Duodenal mucosa (tissue), 2 donors: ENCODE results near the gene DCTN2.
"Not testable (repeated sequence)": the region's sequence is repeated elsewhere in the genome, so short reads cannot be mapped to it uniquely, and the experiment has no call there.

Source experiments
- H3K27ac ChIP-seq: one replicate; pipeline ENCODE4 v1.7.0; 2013; ENCODE audit warnings: low read depth, low read length
- H3K27me3 ChIP-seq, 2 donors: one replicate each; pipeline ENCODE4 v1.7.0; 2013; ENCODE audit warnings: low read length in 2 of 2, control low read depth in 1 of 2; ENCODE audit not compliant: insufficient read depth in 2 of 2, control insufficient read depth in 1 of 2
- H3K36me3 ChIP-seq, 2 donors: one replicate each; pipeline ENCODE4 v1.7.0; 2013; ENCODE audit warnings: low read length in 2 of 2, control low read depth in 1 of 2; ENCODE audit not compliant: insufficient read depth in 2 of 2, control insufficient read depth in 1 of 2
- H3K4me1 ChIP-seq, 2 donors: one replicate each; pipeline ENCODE4 v1.7.0; 2013; ENCODE audit warnings: low read length in 2 of 2, control low read depth in 1 of 2; ENCODE audit not compliant: insufficient read depth in 2 of 2, control insufficient read depth in 1 of 2
- H3K4me3 ChIP-seq, 2 donors: one replicate each; pipeline ENCODE4 v1.7.0; 2013; ENCODE audit warnings: low read length in 2 of 2, low read depth in 1 of 2
- H3K9ac ChIP-seq, 2 donors: one replicate each; pipeline ENCODE4 v1.7.0; 2013; ENCODE audit warnings: low read length in 2 of 2, low read depth in 1 of 2
- H3K9me3 ChIP-seq, 2 donors: one replicate each; pipeline ENCODE4 v1.7.0; 2013; ENCODE audit warnings: low read length in 2 of 2, control low read depth in 1 of 2; ENCODE audit not compliant: control insufficient read depth in 1 of 2

Gene DCTN2

GRCh38 chr12:57576613-57577160, 29.7 kb upstream of the DCTN2 start:
- Histone ChIP-seq H3K27me3 (no peaks in the 10 kb centered on the region), H3K9ac (no peak overlapping the region), H3K27ac (no peak overlapping the region), H3K4me1 (peaks cover 0 to 7% of the 10 kb centered on the region in 2 donors), H3K9me3 (no peaks in the 10 kb centered on the region), H3K4me3 (no peak overlapping the region), H3K36me3 (no peaks in the 10 kb centered on the region)

DNA sequence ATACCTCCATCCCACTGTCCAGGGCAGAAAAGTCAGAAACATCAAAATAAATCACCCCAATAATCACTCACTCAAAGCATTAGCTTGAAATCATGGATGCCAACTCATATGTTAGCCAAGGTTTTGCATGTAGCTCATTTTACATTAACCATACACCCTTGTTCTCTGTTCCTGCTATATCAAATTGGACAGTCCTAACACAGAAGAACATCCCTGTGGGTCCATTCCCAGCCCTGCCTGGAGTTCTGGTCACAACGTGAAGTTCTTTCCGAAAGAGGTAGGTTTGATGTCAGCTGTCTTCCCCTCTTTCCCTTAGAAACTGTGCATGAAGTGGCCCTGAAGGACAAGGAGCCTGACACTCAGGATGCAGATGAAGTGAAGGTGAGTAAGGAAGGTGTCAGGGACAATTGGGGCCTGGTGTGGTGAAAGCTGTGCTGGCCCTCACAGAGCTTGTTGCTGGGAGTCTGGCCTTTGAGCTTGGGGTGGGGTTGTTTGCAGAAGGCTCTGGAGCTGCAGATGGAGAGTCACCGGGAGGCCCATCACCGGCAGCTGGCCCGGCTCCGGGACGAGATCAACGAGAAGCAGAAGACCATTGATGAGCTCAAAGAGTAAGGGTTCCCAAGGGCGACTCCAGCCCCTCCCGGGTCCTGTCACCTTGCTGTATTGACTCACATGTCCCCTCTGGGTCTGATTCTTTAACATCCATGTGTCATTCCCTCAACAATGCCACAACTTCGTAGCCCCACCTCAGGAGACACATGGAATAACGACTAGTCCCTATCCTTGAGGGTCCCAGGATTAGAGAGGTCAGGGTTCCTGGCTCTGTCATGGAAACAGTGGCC, 29.0 kb upstream of the DCTN2 start:
- H3K27me3 ChIP-seq = no peaks in the 10 kb centered on the region
- H3K36me3 ChIP-seq = no peaks in the 10 kb centered on the region
- H3K27ac ChIP-seq = no peak overlapping the region
- peaks cover 0 to 7% of the 10 kb centered on the region in 2 donors for H3K4me1 ChIP-seq
- no peak overlapping the region for H3K4me3 ChIP-seq
- H3K9me3 ChIP-seq = no peaks in the 10 kb centered on the region
- no peak overlapping the region for H3K9ac ChIP-seq

DNA sequence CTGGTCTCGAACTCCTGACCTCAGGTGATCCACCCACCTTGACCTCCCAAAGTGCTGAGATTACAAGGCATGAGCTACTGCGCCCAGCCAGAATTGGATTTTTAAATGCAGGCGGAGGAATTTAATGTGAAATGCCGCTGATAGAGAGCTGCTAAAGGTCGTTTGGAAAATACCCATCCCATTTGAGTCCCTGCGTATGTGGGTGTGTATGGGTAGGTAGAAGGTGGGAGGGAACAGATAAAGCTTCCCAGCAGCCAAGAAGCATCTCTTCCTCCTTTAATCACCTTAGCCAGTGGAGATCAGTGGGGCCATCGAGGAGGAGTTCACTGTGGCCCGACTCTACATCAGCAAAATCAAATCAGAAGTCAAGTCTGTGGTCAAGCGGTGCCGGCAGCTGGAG, 27.8 kb upstream of the DCTN2 start:
- no peak overlapping the region for H3K9ac ChIP-seq
- H3K4me1 ChIP-seq = peaks cover 0 to 5% of the 10 kb centered on the region in 2 donors
- H3K36me3 ChIP-seq = no peaks in the 10 kb centered on the region
- H3K27ac ChIP-seq = no peak overlapping the region
- no peaks in the 10 kb centered on the region for H3K9me3 ChIP-seq
- no peaks in the 10 kb centered on the region for H3K27me3 ChIP-seq
- H3K4me3 ChIP-seq = no peak overlapping the region

- Histone ChIP-seq H3K36me3 (no peaks in the 10 kb centered on the region), H3K27me3 (no peaks in the 10 kb centered on the region), H3K9me3 (no peaks in the 10 kb centered on the region), H3K4me1 (no peaks in the 10 kb centered on the region), H3K27ac (no peak overlapping the region), H3K4me3 (no peak overlapping the region), H3K9ac (no peak overlapping the region)
Observed at GRCh38 chr12:57571926-57572762, 25.2 kb upstream of the DCTN2 start.

DNA sequence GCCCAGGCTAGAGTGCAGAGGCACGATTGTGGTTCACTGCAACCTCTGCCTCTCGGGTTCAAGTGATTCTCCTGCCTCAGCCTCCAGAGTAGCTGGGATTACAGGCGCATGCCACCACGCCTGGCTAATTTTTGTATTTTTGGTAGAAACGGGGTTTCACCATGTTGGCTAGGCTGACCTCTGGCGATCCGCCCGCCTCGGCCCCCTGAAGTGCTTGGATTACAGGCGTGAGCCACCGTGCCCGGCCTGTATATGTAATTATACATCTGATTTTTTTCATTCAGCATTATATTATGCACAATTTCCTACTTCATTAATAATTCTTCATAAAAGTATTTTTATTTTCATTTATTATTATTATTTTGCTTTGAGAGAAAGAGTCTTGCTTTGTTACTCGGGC, 23.4 kb upstream of the DCTN2 start:
- H3K9ac ChIP-seq, H3K36me3 ChIP-seq, H3K27ac ChIP-seq, H3K4me1 ChIP-seq, H3K4me3 ChIP-seq, H3K9me3 ChIP-seq, H3K27me3 ChIP-seq: not testable (repeated sequence)

DNA sequence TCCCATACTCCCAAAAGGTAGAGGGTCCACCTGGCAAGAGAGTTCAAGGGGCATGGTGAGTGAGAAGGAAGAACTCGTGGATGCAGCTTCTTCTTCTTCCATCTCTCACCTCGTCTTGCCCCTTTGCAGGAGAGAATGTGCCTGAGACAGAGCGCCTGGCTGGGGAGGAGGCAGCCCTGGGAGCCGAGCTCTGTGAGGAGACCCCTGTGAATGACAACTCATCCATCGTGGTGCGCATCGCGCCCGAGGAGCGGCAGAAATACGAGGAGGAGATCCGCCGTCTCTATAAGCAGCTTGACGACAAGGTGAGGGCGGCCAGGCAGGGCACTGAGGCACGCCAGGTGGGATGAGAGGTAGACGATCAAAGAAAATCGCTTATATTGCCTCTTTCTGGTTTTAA, 22.9 kb upstream of the DCTN2 start:
- H3K4me1 ChIP-seq = no peaks in the 10 kb centered on the region

GRCh38 chr12:57568838-57569237, 21.8 kb upstream of the DCTN2 start:
- H3K27ac ChIP-seq = no peak overlapping the region
- no peaks in the 10 kb centered on the region for H3K9me3 ChIP-seq
- H3K9ac ChIP-seq = no peak overlapping the region
- H3K36me3 ChIP-seq = no peaks in the 10 kb centered on the region
- H3K27me3 ChIP-seq = no peaks in the 10 kb centered on the region
- no peaks in the 10 kb centered on the region for H3K4me1 ChIP-seq
- no peak overlapping the region for H3K4me3 ChIP-seq

More for the DNA sequence above, 22.9 kb upstream of the DCTN2 start:
- no peak overlapping the region for H3K27ac ChIP-seq
- H3K4me3 ChIP-seq = no peak overlapping the region
- no peaks in the 10 kb centered on the region for H3K27me3 ChIP-seq
- H3K9me3 ChIP-seq = no peaks in the 10 kb centered on the region
- no peak overlapping the region for H3K9ac ChIP-seq
- H3K36me3 ChIP-seq = no peaks in the 10 kb centered on the region

- Histone ChIP-seq H3K4me3 (no peak overlapping the region), H3K27ac (no peak overlapping the region), H3K36me3 (no peaks in the 10 kb centered on the region), H3K9ac (no peak overlapping the region), H3K27me3 (peaks cover 0 to 5% of the 10 kb centered on the region in 2 donors), H3K9me3 (no peaks in the 10 kb centered on the region), H3K4me1 (no peaks in the 10 kb centered on the region)
Observed at GRCh38 chr12:57564178-57564740, 17.3 kb upstream of the DCTN2 start.

GRCh38 chr12:57563358-57563757, 16.4 kb upstream of the DCTN2 start:
- Histone ChIP-seq H3K4me3 (no peak overlapping the region), H3K27ac (no peak overlapping the region), H3K4me1 (no peaks in the 10 kb centered on the region), H3K36me3 (no peaks in the 10 kb centered on the region), H3K9ac (no peak overlapping the region), H3K27me3 (peaks cover 0 to 5% of the 10 kb centered on the region in 2 donors), H3K9me3 (no peaks in the 10 kb centered on the region)

GRCh38 chr12:57561117-57561516, 14.1 kb upstream of the DCTN2 start:
- not testable (repeated sequence) for H3K4me3 ChIP-seq, H3K36me3 ChIP-seq, H3K9me3 ChIP-seq, H3K4me1 ChIP-seq, H3K9ac ChIP-seq, H3K27ac ChIP-seq, H3K27me3 ChIP-seq
